Measurements from ENCODE around the gene PRKG1.
"Not testable (repeated sequence)": the region's sequence is repeated elsewhere in the genome, so short reads cannot be mapped to it uniquely, and the experiment has no call there.

The PRKG1 gene

DNA sequence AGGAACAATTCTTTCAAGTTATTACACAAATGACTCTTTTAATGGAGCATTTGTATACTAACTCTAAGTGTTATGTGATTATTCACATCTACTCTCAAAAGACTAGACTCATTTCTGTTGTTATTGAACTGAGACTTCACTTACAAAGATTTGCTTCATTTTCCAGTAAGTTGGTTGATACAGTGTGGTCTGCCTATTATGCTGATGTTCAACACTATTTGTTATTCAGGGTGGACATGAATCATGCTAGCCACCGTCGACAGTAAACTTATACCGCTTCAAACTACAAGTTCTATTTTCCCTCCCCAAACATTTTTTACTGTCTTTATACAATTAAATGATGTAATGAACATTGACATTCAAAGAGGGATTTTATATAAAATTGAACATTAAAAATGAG is 84.5 kb downstream of the PRKG1 start:
- FAIRE-seq: no peak
- TF ChIP-seq POLR2AphosphoS5 (IDR thresholded peaks at IDR 0.05; ENCODE audit: low read depth, low read length): no peak
- DNase-seq (ENCODE audit: insufficient read length): no peak

DNA sequence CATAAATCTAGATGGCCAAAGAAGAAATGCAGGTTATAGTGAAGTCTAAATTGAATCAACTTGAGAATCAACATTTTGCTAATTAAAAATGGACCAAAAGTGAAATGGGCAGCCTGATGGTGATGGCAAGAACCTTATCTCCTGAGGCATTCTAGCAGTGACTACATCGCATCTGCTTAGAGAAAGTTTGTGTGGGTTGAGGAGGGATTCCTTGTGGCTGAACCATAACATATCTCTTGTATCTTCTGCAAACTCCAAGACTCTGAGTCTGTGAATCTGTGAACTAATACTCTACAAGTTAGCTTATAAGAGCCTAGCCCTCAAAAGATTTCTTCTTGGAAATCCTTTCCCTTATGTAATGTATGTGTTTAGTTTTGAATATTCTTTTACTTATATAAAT is 85.6 kb downstream of the PRKG1 start:
- DNase-seq (ENCODE audit: insufficient read length) (no peak), FAIRE-seq (no peak)
- TF ChIP-seq TAF1 (IDR thresholded peaks at IDR 0.05; ENCODE audit: borderline replicate concordance, low read depth, low read length): no peak
- TF ChIP-seq POLR2A (IDR thresholded peaks at IDR 0.05; ENCODE audit: low read depth, low read length): no peak
- TF ChIP-seq POLR2AphosphoS5 (IDR thresholded peaks at IDR 0.05; ENCODE audit: low read depth, low read length): no peak

DNA sequence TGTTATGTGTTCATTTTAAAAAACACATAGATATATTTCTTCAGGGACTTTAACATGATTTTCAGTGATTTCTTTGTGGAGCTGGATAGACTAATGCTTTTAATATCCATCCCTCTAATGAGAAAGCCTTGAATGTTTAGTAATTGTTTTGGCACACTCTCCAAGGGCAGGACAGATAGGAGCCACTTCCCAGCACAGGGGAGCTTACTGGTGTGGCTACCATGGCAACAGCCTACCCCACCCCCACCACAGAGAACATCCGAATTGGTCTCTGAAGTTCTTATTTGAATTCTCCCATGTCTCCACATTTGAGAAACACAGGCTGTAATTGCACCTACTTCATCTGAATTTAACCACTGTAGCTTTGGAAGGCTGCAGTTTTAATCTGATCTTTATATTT is 87.7 kb downstream of the PRKG1 start:
- FAIRE-seq (no peak), DNase-seq (ENCODE audit: insufficient read length) (no peak)
- TF ChIP-seq POLR2A (IDR thresholded peaks at IDR 0.05; ENCODE audit: low read depth, low read length) (no peak), POLR2AphosphoS5 (IDR thresholded peaks at IDR 0.05; ENCODE audit: low read depth, low read length) (no peak), TAF1 (IDR thresholded peaks at IDR 0.05; ENCODE audit: borderline replicate concordance, low read depth, low read length) (no peak)

DNA sequence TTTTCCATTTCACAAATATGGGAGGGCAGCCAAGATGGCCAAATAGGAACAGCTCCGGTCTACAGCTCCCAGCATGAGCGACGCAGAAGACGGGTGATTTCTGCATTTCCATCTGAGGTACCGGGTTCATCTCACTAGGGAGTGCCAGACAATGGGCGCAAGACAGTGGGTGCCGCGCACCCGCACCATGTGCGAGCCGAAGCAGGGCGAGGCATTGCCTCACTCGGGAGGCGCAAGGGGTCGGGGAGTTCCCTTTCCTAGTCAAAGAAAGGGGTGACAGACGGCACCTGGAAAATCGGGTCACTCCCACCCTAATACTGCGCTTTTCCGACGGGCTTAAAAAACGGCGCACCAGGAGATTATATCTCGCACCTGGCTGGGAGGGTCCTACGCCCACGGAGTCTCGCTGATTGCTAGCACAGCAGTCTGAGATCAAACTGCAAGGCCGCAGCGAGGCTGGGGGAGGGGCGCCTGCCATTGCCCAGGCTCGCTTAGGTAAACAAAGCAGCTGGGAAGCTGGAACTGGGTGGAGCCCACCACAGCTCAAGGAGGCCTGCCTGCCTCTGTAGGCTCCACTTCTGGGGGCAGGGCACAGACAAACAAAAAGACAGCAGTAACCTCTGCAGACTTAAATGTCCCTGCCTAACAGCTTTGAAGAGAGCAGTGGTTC is 89.2 kb downstream of the PRKG1 start:
- DNase-seq (ENCODE audit: insufficient read length); FAIRE-seq: not testable (repeated sequence)

GRCh38 chr10:51168086-51168815 is 94.0 kb downstream of the PRKG1 start:
- DNase-seq (ENCODE audit: insufficient read length) (no peak), FAIRE-seq (no peak)
- TF ChIP-seq POLR2A (IDR thresholded peaks at IDR 0.05; ENCODE audit: low read depth, low read length) (no peak), POLR2AphosphoS5 (IDR thresholded peaks at IDR 0.05; ENCODE audit: low read depth, low read length) (no peak), TAF1 (IDR thresholded peaks at IDR 0.05; ENCODE audit: borderline replicate concordance, low read depth, low read length) (no peak)

DNA sequence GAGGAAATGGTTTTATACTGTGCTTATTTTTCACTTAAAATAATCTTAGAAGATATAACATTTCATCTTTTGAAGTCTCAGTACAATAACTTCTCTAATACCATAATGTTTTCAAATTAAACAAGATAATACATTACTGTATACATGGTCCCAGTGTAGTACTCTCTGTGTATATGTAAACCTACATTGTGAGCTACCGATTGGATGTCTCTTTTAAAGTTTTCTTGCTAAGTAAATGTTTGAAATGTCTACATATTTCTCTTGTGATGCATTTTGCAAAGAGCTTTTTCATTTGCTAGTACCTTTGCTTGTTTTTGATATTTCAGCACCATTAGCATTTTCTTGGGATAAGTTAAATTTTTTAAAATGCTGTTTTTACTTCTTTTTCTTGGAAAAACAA is 94.8 kb downstream of the PRKG1 start:
- FAIRE-seq (no peak), DNase-seq (ENCODE audit: insufficient read length) (no peak)
- TF ChIP-seq POLR2AphosphoS5 (IDR thresholded peaks at IDR 0.05; ENCODE audit: low read depth, low read length) (no peak), POLR2A (IDR thresholded peaks at IDR 0.05; ENCODE audit: low read depth, low read length) (no peak), TAF1 (IDR thresholded peaks at IDR 0.05; ENCODE audit: borderline replicate concordance, low read depth, low read length) (no peak)

- no peak for TF ChIP-seq TAF1 (IDR thresholded peaks at IDR 0.05; ENCODE audit: borderline replicate concordance, low read depth, low read length)
- TF ChIP-seq POLR2AphosphoS5 (IDR thresholded peaks at IDR 0.05; ENCODE audit: low read depth, low read length): no peak
- TF ChIP-seq POLR2A (IDR thresholded peaks at IDR 0.05; ENCODE audit: low read depth, low read length): no peak
- DNase-seq (ENCODE audit: insufficient read length): no peak
- FAIRE-seq: no peak
Measured at GRCh38 chr10:51170518-51171245, 96.4 kb downstream of the PRKG1 start.

- no peak for DNase-seq (ENCODE audit: insufficient read length)
- FAIRE-seq: no peak
- TF ChIP-seq POLR2AphosphoS5 (IDR thresholded peaks at IDR 0.05; ENCODE audit: low read depth, low read length) (no peak), TAF1 (IDR thresholded peaks at IDR 0.05; ENCODE audit: borderline replicate concordance, low read depth, low read length) (no peak), POLR2A (IDR thresholded peaks at IDR 0.05; ENCODE audit: low read depth, low read length) (no peak)
Measured at GRCh38 chr10:51171946-51172345, 97.7 kb downstream of the PRKG1 start.

- no peak for TF ChIP-seq POLR2AphosphoS5 (IDR thresholded peaks at IDR 0.05; ENCODE audit: low read depth, low read length)
- TF ChIP-seq TAF1 (IDR thresholded peaks at IDR 0.05; ENCODE audit: borderline replicate concordance, low read depth, low read length): no peak
- TF ChIP-seq POLR2A (IDR thresholded peaks at IDR 0.05; ENCODE audit: low read depth, low read length): no peak
- no peak for DNase-seq (ENCODE audit: insufficient read length)
- FAIRE-seq: no peak
Measured at GRCh38 chr10:51176976-51177695, 102.8 kb downstream of the PRKG1 start.

- DNase-seq (ENCODE audit: insufficient read length) (no peak), FAIRE-seq (no peak)
- TF ChIP-seq POLR2A (IDR thresholded peaks at IDR 0.05; ENCODE audit: low read depth, low read length) (no peak), TAF1 (IDR thresholded peaks at IDR 0.05; ENCODE audit: borderline replicate concordance, low read depth, low read length) (no peak), POLR2AphosphoS5 (IDR thresholded peaks at IDR 0.05; ENCODE audit: low read depth, low read length) (no peak)
Measured at GRCh38 chr10:51178634-51179033, 104.3 kb downstream of the PRKG1 start.

- TF ChIP-seq TAF1 (IDR thresholded peaks at IDR 0.05; ENCODE audit: borderline replicate concordance, low read depth, low read length) (no peak), POLR2A (IDR thresholded peaks at IDR 0.05; ENCODE audit: low read depth, low read length) (no peak)
- FAIRE-seq: no peak
Measured at GRCh38 chr10:51180141-51180540, 105.9 kb downstream of the PRKG1 start.

More at GRCh38 chr10:51180141-51180540, 105.9 kb downstream of the PRKG1 start:
- DNase-seq (ENCODE audit: insufficient read length): no peak
